ACC112 (cell line): ENCODE data around the gene BAZ1B.

ENCODE experiments used
- H2AFZ ChIP-seq: fragments of 200-600 bp; sonication (generic); one replicate; pipeline ENCODE4 v1.6.0; 2017; ENCODE audit warnings: antibody characterized with exemption, low read length; ENCODE audit not compliant: unreplicated experiment
- H3K27ac ChIP-seq: fragments of 200-600 bp; sonication (generic); 2 replicates; pipeline ENCODE4 v1.5.1; 2014; ENCODE audit warnings: low read depth, mild to moderate bottlenecking, antibody characterized with exemption, low read length, moderate library complexity
- H3K27me3 ChIP-seq: fragments of 200-600 bp; sonication (generic); 2 replicates; pipeline ENCODE4 v1.6.1; 2014; ENCODE audit warnings: mild to moderate bottlenecking, antibody characterized with exemption, low read length, moderate library complexity, mixed read lengths; ENCODE audit not compliant: insufficient read depth
- H3K36me3 ChIP-seq: fragments of 200-600 bp; sonication (generic); 2 replicates; pipeline ENCODE4 v1.6.1; 2016; ENCODE audit warnings: mild to moderate bottlenecking, antibody characterized with exemption, low read length, moderate library complexity, mixed read lengths; ENCODE audit not compliant: insufficient read depth
- H3K4me1 ChIP-seq: fragments of 200-600 bp; sonication (generic); one replicate; pipeline ENCODE4 v1.6.1; 2016; ENCODE audit warnings: low read length, mixed read lengths; ENCODE audit not compliant: insufficient read depth, unreplicated experiment, control insufficient read depth
- H3K4me3 ChIP-seq: fragments of 200-600 bp; sonication (generic); 2 replicates; pipeline ENCODE4 v1.5.1; 2014; ENCODE audit warnings: mild to moderate bottlenecking, low read depth, low read length
- H3K79me2 ChIP-seq: fragments of 200-600 bp; sonication (generic); one replicate; pipeline ENCODE4 v1.6.0; 2016; ENCODE audit warnings: low read length; ENCODE audit not compliant: control insufficient read depth, unreplicated experiment, insufficient read depth

Gene BAZ1B

GRCh38 chr7:73520673-73521635, 1.1 kb downstream of the BAZ1B start:
- peaks cover 16% of the 10 kb centered on the region for H3K36me3 ChIP-seq
- H2AFZ ChIP-seq: no peak overlapping the region
- peak overlapping the region; percentile 90 for H3K4me3 ChIP-seq
- H3K27ac ChIP-seq: peak overlapping the region; percentile 87
- peaks cover 56% of the 10 kb centered on the region for H3K79me2 ChIP-seq
- H3K4me1 ChIP-seq: peaks cover 11% of the 10 kb centered on the region
- H3K27me3 ChIP-seq: no peaks in the 10 kb centered on the region

DNA sequence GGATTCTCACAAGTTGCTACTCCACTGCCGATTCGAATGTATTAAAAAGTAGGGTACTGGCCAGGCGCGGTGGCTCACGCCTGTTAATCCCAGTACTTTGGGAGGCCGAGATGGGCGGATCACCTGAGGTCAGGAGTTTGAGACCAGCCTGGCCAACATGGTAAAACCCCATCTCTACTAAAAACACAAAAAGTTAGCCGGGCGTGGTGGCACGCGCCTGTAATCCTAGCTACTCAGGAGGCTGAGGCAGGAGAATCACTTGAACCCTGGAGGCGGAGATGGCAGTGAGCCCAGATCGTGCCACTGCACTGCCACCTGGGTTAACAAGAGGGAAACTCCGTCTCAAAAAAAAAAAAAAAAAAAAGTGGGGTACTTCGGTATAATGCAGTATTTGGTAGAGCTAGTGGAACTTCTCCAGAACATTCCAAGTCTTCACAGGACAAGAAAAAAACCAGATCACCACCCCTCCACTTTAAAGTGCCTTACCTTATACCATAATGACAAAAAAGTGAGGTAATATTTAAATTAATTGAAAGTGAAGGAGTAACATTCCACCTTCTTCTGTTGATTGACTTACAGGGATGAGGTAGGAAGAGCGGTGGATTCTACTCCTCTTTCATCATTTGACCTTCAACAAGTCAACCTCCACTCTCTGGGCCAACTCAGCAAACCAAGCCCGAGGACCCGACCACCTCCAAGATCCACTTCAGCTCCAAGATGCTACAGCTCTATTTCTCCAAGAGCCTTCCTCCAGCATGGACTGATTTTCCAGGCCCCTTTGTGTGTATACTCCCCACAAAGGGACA, 2.0 kb downstream of the BAZ1B start:
- H3K27ac ChIP-seq: peak overlapping the region; percentile 87
- peaks cover 65% of the 10 kb centered on the region for H3K79me2 ChIP-seq
- no peak overlapping the region for H2AFZ ChIP-seq
- H3K27me3 ChIP-seq: no peaks in the 10 kb centered on the region
- H3K36me3 ChIP-seq: peaks cover 16% of the 10 kb centered on the region
- H3K4me3 ChIP-seq: peak overlapping the region; percentile 90
- H3K4me1 ChIP-seq: peaks cover 11% of the 10 kb centered on the region

- Histone ChIP-seq H3K4me1 (peaks cover 11% of the 10 kb centered on the region), H3K27me3 (no peaks in the 10 kb centered on the region), H3K4me3 (peak overlapping the region; percentile 90), H2AFZ (no peak overlapping the region), H3K36me3 (peaks cover 18% of the 10 kb centered on the region), H3K27ac (no peak overlapping the region), H3K79me2 (peaks cover 81% of the 10 kb centered on the region)
These were observed 3.6 kb downstream of the BAZ1B start for GRCh38 chr7:73518470-73518869.

GRCh38 chr7:73517241-73517995, 4.7 kb downstream of the BAZ1B start:
- Histone ChIP-seq H2AFZ (no peak overlapping the region), H3K27me3 (no peaks in the 10 kb centered on the region), H3K79me2 (peaks cover 92% of the 10 kb centered on the region), H3K27ac (no peak overlapping the region), H3K4me1 (peaks cover 11% of the 10 kb centered on the region), H3K4me3 (no peak overlapping the region), H3K36me3 (peaks cover 25% of the 10 kb centered on the region)

GRCh38 chr7:73515178-73515577, 6.9 kb downstream of the BAZ1B start:
- H3K79me2 ChIP-seq: peaks cover 93% of the 10 kb centered on the region
- no peaks in the 10 kb centered on the region for H3K27me3 ChIP-seq
- no peak overlapping the region for H3K4me3 ChIP-seq
- peaks cover 11% of the 10 kb centered on the region for H3K4me1 ChIP-seq
- peaks cover 32% of the 10 kb centered on the region for H3K36me3 ChIP-seq
- no peak overlapping the region for H3K27ac ChIP-seq
- H2AFZ ChIP-seq: no peak overlapping the region

GRCh38 chr7:73512018-73512780, 9.9 kb downstream of the BAZ1B start:
- H3K79me2 ChIP-seq: peaks cover 80% of the 10 kb centered on the region
- H3K4me3 ChIP-seq: no peak overlapping the region
- no peaks in the 10 kb centered on the region for H3K27me3 ChIP-seq
- no peak overlapping the region for H2AFZ ChIP-seq
- H3K36me3 ChIP-seq: peaks cover 26% of the 10 kb centered on the region
- H3K27ac ChIP-seq: no peak overlapping the region
- no peaks in the 10 kb centered on the region for H3K4me1 ChIP-seq

GRCh38 chr7:73509463-73509862, 12.6 kb downstream of the BAZ1B start:
- Histone ChIP-seq H3K27me3 (no peaks in the 10 kb centered on the region), H3K4me1 (no peaks in the 10 kb centered on the region), H3K4me3 (no peak overlapping the region), H3K79me2 (peaks cover 70% of the 10 kb centered on the region), H3K27ac (no peak overlapping the region), H3K36me3 (peaks cover 39% of the 10 kb centered on the region), H2AFZ (no peak overlapping the region)

- Histone ChIP-seq H3K4me3 (no peak overlapping the region), H3K27ac (no peak overlapping the region), H3K27me3 (no peaks in the 10 kb centered on the region), H3K36me3 (peaks cover 44% of the 10 kb centered on the region), H3K4me1 (no peaks in the 10 kb centered on the region), H3K79me2 (peaks cover 65% of the 10 kb centered on the region), H2AFZ (no peak overlapping the region)
These were observed 14.5 kb downstream of the BAZ1B start for GRCh38 chr7:73507556-73507955.

GRCh38 chr7:73504920-73505319, 17.2 kb downstream of the BAZ1B start:
- Histone ChIP-seq H3K27me3 (no peaks in the 10 kb centered on the region), H2AFZ (no peak overlapping the region), H3K27ac (no peak overlapping the region), H3K36me3 (peaks cover 44% of the 10 kb centered on the region), H3K79me2 (peaks cover 58% of the 10 kb centered on the region), H3K4me1 (no peaks in the 10 kb centered on the region), H3K4me3 (no peak overlapping the region)

- no peak overlapping the region for H3K27ac ChIP-seq
- no peaks in the 10 kb centered on the region for H3K4me1 ChIP-seq
- H2AFZ ChIP-seq: no peak overlapping the region
- peaks cover 63% of the 10 kb centered on the region for H3K79me2 ChIP-seq
- H3K27me3 ChIP-seq: no peaks in the 10 kb centered on the region
- H3K4me3 ChIP-seq: no peak overlapping the region
- peaks cover 49% of the 10 kb centered on the region for H3K36me3 ChIP-seq
These were observed 18.1 kb downstream of the BAZ1B start for GRCh38 chr7:73504017-73504416.
